GF-D8 (cell line): ENCODE data around the gene SUGP1.

Source experiments
- DNase-seq: peaks from one replicate; lab custom pipeline; 2025; lab: John Stamatoyannopoulos, UW

The SUGP1 gene

GRCh38 chr19:19300613-19301012, 19.7 kb downstream of the SUGP1 start:
- no peak for DNase-seq

- no peak for DNase-seq
Measured at GRCh38 chr19:19297759-19298158, 22.6 kb downstream of the SUGP1 start.

GRCh38 chr19:19296953-19297689, 23.2 kb downstream of the SUGP1 start:
- DNase-seq: no peak

GRCh38 chr19:19294914-19295313, 25.4 kb downstream of the SUGP1 start:
- DNase-seq: no peak

- no peak for DNase-seq
Measured at GRCh38 chr19:19292607-19293006, 27.7 kb downstream of the SUGP1 start.

- no peak for DNase-seq
Measured at GRCh38 chr19:19285686-19286085, 34.6 kb downstream of the SUGP1 start.

- DNase-seq: no peak
Measured at GRCh38 chr19:19280561-19280960, 39.7 kb downstream of the SUGP1 start.

GRCh38 chr19:19279853-19280252, 40.5 kb downstream of the SUGP1 start:
- no peak for DNase-seq

- no peak for DNase-seq
Measured at GRCh38 chr19:19279062-19279612, 41.2 kb downstream of the SUGP1 start.

- no peak for DNase-seq
Measured at GRCh38 chr19:19278315-19278714, 42.0 kb downstream of the SUGP1 start.

- DNase-seq: no peak
Measured at GRCh38 chr19:19276851-19277250, 43.5 kb downstream of the SUGP1 start.

- no peak for DNase-seq
Measured at GRCh38 chr19:19276386-19276785, 43.9 kb downstream of the SUGP1 start.

GRCh38 chr19:19274716-19275565, 45.4 kb downstream of the SUGP1 start:
- DNase-seq: no peak

GRCh38 chr19:19274146-19274545, 46.2 kb downstream of the SUGP1 start:
- DNase-seq: no peak

GRCh38 chr19:19271828-19272599, 48.3 kb downstream of the SUGP1 start:
- DNase-seq: no peak

- DNase-seq: no peak
Measured at GRCh38 chr19:19270749-19271571, 49.3 kb downstream of the SUGP1 start.

GRCh38 chr19:19269952-19270694, 50.2 kb downstream of the SUGP1 start:
- DNase-seq: no peak

GRCh38 chr19:19268453-19269385, 51.6 kb downstream of the SUGP1 start:
- DNase-seq: no peak

- DNase-seq: no peak
Measured at GRCh38 chr19:19267305-19267704, 53.0 kb downstream of the SUGP1 start.
